HG02642 (cell line): ENCODE measurements around the gene MMRN2.
"Not testable (repeated sequence)": the region's sequence is repeated elsewhere in the genome, so short reads cannot be mapped to it uniquely, and the experiment has no call there.

Experiments used
- ATAC-seq: cut with Tn5 transposase; IDR thresholded peaks from one replicate; pipeline ENCODE4 v1.9.1; 2021; ENCODE audit warnings: mild to moderate bottlenecking; ENCODE audit not compliant: unreplicated experiment, poor library complexity

The MMRN2 gene

GRCh38 chr10:86943316-86944030, 13.9 kb downstream of the MMRN2 start:
- ATAC-seq: no peak

GRCh38 chr10:86942441-86943315, 14.7 kb downstream of the MMRN2 start:
- no peak for ATAC-seq

- no peak for ATAC-seq
These were observed 15.4 kb downstream of the MMRN2 start for GRCh38 chr10:86941991-86942421.

GRCh38 chr10:86941426-86941825, 16.0 kb downstream of the MMRN2 start:
- no peak for ATAC-seq

- ATAC-seq: no peak
These were observed 16.7 kb downstream of the MMRN2 start for GRCh38 chr10:86940677-86941076.

- not testable (repeated sequence) for ATAC-seq
These were observed 17.3 kb downstream of the MMRN2 start for GRCh38 chr10:86940076-86940475.

- ATAC-seq: no peak
These were observed 19.2 kb downstream of the MMRN2 start for GRCh38 chr10:86938260-86938659.

- ATAC-seq: no peak
These were observed 19.8 kb downstream of the MMRN2 start for GRCh38 chr10:86937502-86938154.

GRCh38 chr10:86936661-86937501, 20.5 kb downstream of the MMRN2 start:
- no peak for ATAC-seq

GRCh38 chr10:86934162-86934711, 23.2 kb downstream of the MMRN2 start:
- ATAC-seq: not testable (repeated sequence)

- no peak for ATAC-seq
These were observed 24.7 kb downstream of the MMRN2 start for GRCh38 chr10:86932674-86933073.

- ATAC-seq: no peak
These were observed 25.5 kb downstream of the MMRN2 start for GRCh38 chr10:86931872-86932271.

- ATAC-seq: no peak
These were observed 27.7 kb downstream of the MMRN2 start for GRCh38 chr10:86929468-86930380.

GRCh38 chr10:86922553-86922961, 34.9 kb downstream of the MMRN2 start:
- ATAC-seq: no peak

GRCh38 chr10:86918022-86918471, 39.4 kb downstream of the MMRN2 start:
- no peak for ATAC-seq

- ATAC-seq: no peak
These were observed 42.7 kb downstream of the MMRN2 start for GRCh38 chr10:86914734-86915133.

GRCh38 chr10:86905429-86905828, 52.0 kb downstream of the MMRN2 start:
- no peak for ATAC-seq

GRCh38 chr10:86904600-86904999, 52.8 kb downstream of the MMRN2 start:
- ATAC-seq: no peak

- no peak for ATAC-seq
These were observed 56.5 kb downstream of the MMRN2 start for GRCh38 chr10:86900955-86901354.
